HepG2 (cell line): ENCODE measurements around the gene SPSB1. TPM values are rescaled to one million over a fixed set of nuclear protein-coding genes. Genes with fewer than 3 reads are reported as not detected.
A peak's percentile ranks its signal among the peaks of the same experiment; 100 is the strongest.

ENCODE experiments used
- ATAC-seq: fragments of 200-7000 bp; cut with Tn5 transposase; 3 replicates; pipeline ENCODE4 v1.9.1; 2020; ENCODE audit warnings: mild to moderate bottlenecking, moderate library complexity
- BruUV-seq: library from RNA; stranded (reverse); fragments of 400-500 nt; replicated peaks from 2 replicates; lab custom pipeline; 2021; lab: Mats Ljungman, UMichigan
- CTCF ChIA-PET: fragments of 300-600 bp; formaldehyde crosslinking; extraction: SDS; loops from one replicate; lab custom pipeline; 2021; ENCODE audit warnings: low total read pairs, inconsistent platforms, low intra/inter-chr PET ratio; lab: Yijun Ruan, JAX
- POLR2A ChIA-PET: fragments of 350-600 bp; sonication (Branson Sonifier 250); formaldehyde crosslinking; loops from one replicate; lab custom pipeline; 2020; ENCODE audit warnings: antibody characterized with exemption, inconsistent platforms; lab: Yijun Ruan, JAX
- DNase-seq: peaks from one replicate; pipeline ENCODE4 v3.0.0-alpha.2; 2015; ENCODE audit warnings: low spot score
- FAIRE-seq: peaks from 3 replicates; lab custom pipeline; 2011; peaks lifted over from hg19 to GRCh38; lab: Jason Lieb, UNC
- H2AFZ ChIP-seq: one replicate; pipeline ENCODE4 v1.6.1; 2011; ENCODE audit warnings: low read length, inconsistent platforms
- H3K27ac ChIP-seq: fragments of 300-600 bp; 3 replicates; pipeline ENCODE4 v1.8.0; 2011; ENCODE audit warnings: mixed run types, mild to moderate bottlenecking, mixed read lengths, low read length, inconsistent platforms; ENCODE audit not compliant: insufficient read depth; ENCODE audit errors: extremely low read length
- H3K27me3 ChIP-seq, 2 experiments: fragments of 200-600 bp in 1 of 2; 2 replicates in 1 of 2; 3 replicates in 1 of 2; pipeline versions ENCODE4 v1.6.0 to v1.8.0; 2011; ENCODE audit warnings: low read length in 2 of 2, mild to moderate bottlenecking in 2 of 2, moderate library complexity in 2 of 2, inconsistent platforms in 1 of 2; ENCODE audit not compliant: insufficient read depth in 2 of 2, control insufficient read depth in 1 of 2
- H3K36me3 ChIP-seq, 2 experiments: fragments of 200-600 bp in 1 of 2; replicated peaks in 1 of 2; 2 replicates in 1 of 2; 3 replicates in 1 of 2; pipeline versions ENCODE4 v1.5.1 to v1.8.0; 2011; ENCODE audit warnings: low read length in 2 of 2, inconsistent platforms in 1 of 2; ENCODE audit not compliant: insufficient read depth in 2 of 2, control insufficient read depth in 1 of 2
- H3K4me1 ChIP-seq: 2 replicates; pipeline ENCODE4 v1.5.1; 2012; ENCODE audit warnings: low read length, inconsistent platforms; ENCODE audit not compliant: insufficient read depth
- H3K4me2 ChIP-seq: 2 replicates; pipeline ENCODE4 v1.6.0; 2011; ENCODE audit warnings: low read depth, low read length, inconsistent platforms
- H3K4me3 ChIP-seq, 3 experiments: fragments of 200-600 bp in 1 of 3; sonication (generic), shearing (Covaris generic) in 1 of 3; replicated peaks in 1 of 3; 2 replicates each; pipeline ENCODE4 v1.5.1; 2011 to 2016; ENCODE audit warnings: low read length in 3 of 3, inconsistent platforms in 2 of 3, low read depth in 2 of 3, mild to moderate bottlenecking in 2 of 3, control low read depth in 1 of 3, mixed read lengths in 1 of 3; ENCODE audit not compliant: insufficient read depth in 1 of 3
- H3K79me2 ChIP-seq: one replicate; pipeline ENCODE4 v1.6.1; 2011; ENCODE audit warnings: low read length, inconsistent platforms; ENCODE audit not compliant: insufficient read depth
- H3K9ac ChIP-seq: 2 replicates; pipeline ENCODE4 v1.6.0; 2011; ENCODE audit warnings: mild to moderate bottlenecking, low read depth, low read length, inconsistent platforms; ENCODE audit not compliant: insufficient read depth
- H3K9me3 ChIP-seq: 2 replicates; pipeline ENCODE4 v1.5.1; 2012; ENCODE audit warnings: mild to moderate bottlenecking, low read length
- H4K20me1 ChIP-seq: 2 replicates; pipeline ENCODE4 v1.6.0; 2011; ENCODE audit warnings: inconsistent platforms, mild to moderate bottlenecking, low read length, moderate library complexity; ENCODE audit not compliant: insufficient read depth
- KDM5A ChIP-seq: fragments of 200-600 bp; sonication (generic); IDR thresholded peaks from 2 replicates; pipeline ENCODE4 v1.7.0; 2018; ENCODE audit warnings: antibody characterized with exemption, mild to moderate bottlenecking, low read length, borderline replicate concordance
- NONO ChIP-seq, 2 experiments: fragments of 450-650 bp in 1 of 2; sonication (generic) in 1 of 2; formaldehyde crosslinking in 1 of 2; IDR thresholded peaks in 1 of 2; conservative IDR thresholded peaks in 1 of 2; 2 replicates each; pipeline versions ENCODE4 v1.6.1 to v1.8.0; 2017 to 2022; ENCODE audit warnings: mild to moderate bottlenecking in 1 of 2, missing genetic modification reagents in 1 of 2, moderate library complexity in 1 of 2
- POGZ ChIP-seq: sonication (generic); formaldehyde crosslinking; IDR thresholded peaks from 2 replicates; pipeline ENCODE4 v1.4.0; 2020; ENCODE audit warnings: mild to moderate bottlenecking, missing genetic modification reagents
- RARA ChIP-seq: IDR thresholded peaks from 2 replicates; pipeline ENCODE4 v1.6.1; 2016; ENCODE audit warnings: missing genetic modification reagents, missing compliant biosample characterization
- SOX13 ChIP-seq, 3 experiments: fragments of 450-650 bp in 1 of 3; sonication (generic) in 1 of 3; formaldehyde crosslinking in 1 of 3; IDR thresholded peaks in 2 of 3; conservative IDR thresholded peaks in 1 of 3; 2 replicates each; pipeline versions ENCODE4 v1.5.0 to v1.6.1; 2016 to 2020; ENCODE audit warnings: antibody characterized with exemption in 1 of 3, mild to moderate bottlenecking in 1 of 3, missing compliant biosample characterization in 1 of 3, missing genetic modification reagents in 1 of 3, moderate library complexity in 1 of 3
- ZNF503 ChIP-seq: sonication (generic); formaldehyde crosslinking; IDR thresholded peaks from 2 replicates; pipeline ENCODE4 v1.4.0; 2020; ENCODE audit warnings: missing genetic modification reagents
- ZNF772 ChIP-seq: sonication (generic); formaldehyde crosslinking; IDR thresholded peaks from 2 replicates; pipeline ENCODE4 v1.5.0; 2020; ENCODE audit warnings: mild to moderate bottlenecking, missing genetic modification reagents
- ZSCAN21 ChIP-seq: sonication (generic); formaldehyde crosslinking; IDR thresholded peaks from 2 replicates; pipeline ENCODE4 v1.8.0; 2022; ENCODE audit warnings: mild to moderate bottlenecking, missing genetic modification reagents, moderate library complexity, borderline replicate concordance
- WGBS: methylation state at CpG from one replicate; pipeline ENCODE4 v1.1.6; 2017; ENCODE audit warnings: low lambda C conversion rate; 5-methylcytosine and 5-hydroxymethylcytosine counted together
- in situ Hi-C: cut with HindIII; loops from 2 replicates; pipeline ENCODE4 v1.10.0; 2017; ENCODE audit warnings: low pct_unique_long_range_greater_than_20kb; ENCODE audit not compliant: extremely low pct_ligation_motif_present
- intact Hi-C: fragments of 100-400 bp; cut with micrococcal nuclease; formaldehyde crosslinking; loops from one replicate; pipeline ENCODE4 v1.10.0; 2022; ENCODE audit not compliant: unreplicated experiment
- polyA plus RNA-seq, 8 experiments: library from polyadenylated mRNA; depleted of rRNA in 3 of 8; stranded (reverse) in 7 of 8; unstranded in 1 of 8; fragments of >200 nt; fragmentation: Illumina TruSeq in 4 of 8; extraction: Trizol in 4 of 8; gene quantifications; 2 replicates each; pipeline versions ENCODE4 v1.2.1 to v1.2.3, GENCODE V29; 2011 to 2016; ENCODE audit warnings: low read depth in 4 of 8, missing spikeins in 1 of 8, mixed read lengths in 1 of 8; ENCODE audit not compliant: insufficient read depth in 1 of 8
- total RNA-seq, 5 experiments: library from RNA; depleted of rRNA; stranded (reverse); fragments of >200 nt; fragmentation: Illumina TruSeq; extraction: Trizol; gene quantifications; 2 replicates each; pipeline ENCODE4 v1.2.3, GENCODE V29; 2016; ENCODE audit warnings: low read depth in 1 of 5
- TF ChIP-seq, protein P1 (sequence below): sonication (generic); formaldehyde crosslinking; IDR thresholded peaks from 2 replicates; pipeline ENCODE4 v1.5.0; 2020; ENCODE audit warnings: mild to moderate bottlenecking, missing genetic modification reagents, moderate library complexity

SPSB1 gene
- total and polyA plus RNA-seq, 2 of the 13 experiments (the other 11 are each of a cell fraction or from before 2014, with no cell fraction given): 5.0 to 8.0 TPM

- CTCF ChIA-PET: no interaction called here
- H3K9ac ChIP-seq: no peak overlapping the region
- POLR2A ChIA-PET: no interaction called here
- no peak for TF ChIP-seq KDM5A
- no peak for TF ChIP-seq ZNF772 (CRISPR knock-in tag)
- TF ChIP-seq RARA (CRISPR knock-in tag): no peak
- TF ChIP-seq, protein P1, sequence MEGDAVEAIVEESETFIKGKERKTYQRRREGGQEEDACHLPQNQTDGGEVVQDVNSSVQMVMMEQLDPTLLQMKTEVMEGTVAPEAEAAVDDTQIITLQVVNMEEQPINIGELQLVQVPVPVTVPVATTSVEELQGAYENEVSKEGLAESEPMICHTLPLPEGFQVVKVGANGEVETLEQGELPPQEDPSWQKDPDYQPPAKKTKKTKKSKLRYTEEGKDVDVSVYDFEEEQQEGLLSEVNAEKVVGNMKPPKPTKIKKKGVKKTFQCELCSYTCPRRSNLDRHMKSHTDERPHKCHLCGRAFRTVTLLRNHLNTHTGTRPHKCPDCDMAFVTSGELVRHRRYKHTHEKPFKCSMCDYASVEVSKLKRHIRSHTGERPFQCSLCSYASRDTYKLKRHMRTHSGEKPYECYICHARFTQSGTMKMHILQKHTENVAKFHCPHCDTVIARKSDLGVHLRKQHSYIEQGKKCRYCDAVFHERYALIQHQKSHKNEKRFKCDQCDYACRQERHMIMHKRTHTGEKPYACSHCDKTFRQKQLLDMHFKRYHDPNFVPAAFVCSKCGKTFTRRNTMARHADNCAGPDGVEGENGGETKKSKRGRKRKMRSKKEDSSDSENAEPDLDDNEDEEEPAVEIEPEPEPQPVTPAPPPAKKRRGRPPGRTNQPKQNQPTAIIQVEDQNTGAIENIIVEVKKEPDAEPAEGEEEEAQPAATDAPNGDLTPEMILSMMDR (CRISPR knock-in tag): peak; percentile 22; the same call in 1 of the 2 replicates
- no peak for TF ChIP-seq ZSCAN21 (CRISPR knock-in tag)
- no peak for TF ChIP-seq ZNF503 (CRISPR knock-in tag)
- TF ChIP-seq NONO (IDR thresholded peaks at IDR 0.05): no peak
- no peak for TF ChIP-seq NONO (CRISPR knock-in tag; conservative IDR thresholded peaks at IDR 0.05)
- TF ChIP-seq SOX13 (IDR thresholded peaks at IDR 0.05): no peak
- TF ChIP-seq SOX13 (CRISPR knock-in tag; conservative IDR thresholded peaks at IDR 0.05 in 1 of 2, IDR thresholded peaks at IDR 0.05 in 1 of 2): no peak
- TF ChIP-seq POGZ: no peak
- no peak for FAIRE-seq
- ATAC-seq: peak; percentile 16; the same call in 2 of the 3 replicates
- H3K4me1 ChIP-seq: peaks cover 13% of the 10 kb centered on the region
- no peak overlapping the region for H3K27ac ChIP-seq
- H3K9me3 ChIP-seq: no peaks in the 10 kb centered on the region
- H3K4me3 ChIP-seq: no peak overlapping the region
- no peaks in the 10 kb centered on the region for H3K36me3 ChIP-seq
- H4K20me1 ChIP-seq: no peaks in the 10 kb centered on the region
- intact Hi-C loops: no loop called here
- H3K4me2 ChIP-seq: no peak overlapping the region
- no peak for DNase-seq
- no TSS peak for BruUV-seq
- WGBS: 75% methylated on average over 5 of the region's 11 CpGs
- H3K27me3 ChIP-seq: no peaks in the 10 kb centered on the region
- H3K79me2 ChIP-seq: no peaks in the 10 kb centered on the region
- in situ Hi-C loops: no loop called here
- no peak overlapping the region for H2AFZ ChIP-seq
Measured at GRCh38 chr1:9273177-9273576, 19.5 kb upstream of the SPSB1 start.
